Sigmoid colon (tissue), 4 donors: ENCODE results near the gene NOP10.

Experiments
- CTCF ChIP-seq, 4 experiments: fragments of 450-650 bp in 3 of 4; fragments of 200-600 bp in 1 of 4; IDR thresholded peaks; one replicate each; pipeline ENCODE4 v1.5.1; 2016 to 2019; ENCODE audit warnings: antibody characterized with exemption in 4 of 4, mild to moderate bottlenecking in 3 of 4, moderate library complexity in 2 of 4
- POLR2A ChIP-seq, 2 donors: fragments of 450-650 bp; IDR thresholded peaks; one replicate each; pipeline ENCODE4 v1.6.1; 2016; ENCODE audit warnings: antibody characterized with exemption in 2 of 2, mild to moderate bottlenecking in 2 of 2, moderate library complexity in 2 of 2
- POLR2AphosphoS5 ChIP-seq, 4 donors: sonication (generic); formaldehyde crosslinking; IDR thresholded peaks; one replicate each; pipeline ENCODE4 v1.6.1; 2017; ENCODE audit warnings: antibody characterized with exemption in 4 of 4

- TF ChIP-seq CTCF (IDR thresholded peaks at IDR 0.05), result no peak
- TF ChIP-seq POLR2AphosphoS5 (IDR thresholded peaks at IDR 0.05), result no peak
- no peak for TF ChIP-seq POLR2A (IDR thresholded peaks at IDR 0.05)
These were observed 17.4 kb upstream of the NOP10 start for GRCh38 chr15:34360298-34360697.
